Epidermal melanocyte (primary cell): ENCODE results near the gene LBR.

Source experiments
- DNase-seq: peaks from one replicate; pipeline ENCODE4 v3.0.0; 2011; ENCODE audit warnings: low spot score; ENCODE audit not compliant: insufficient read length

LBR gene

DNA sequence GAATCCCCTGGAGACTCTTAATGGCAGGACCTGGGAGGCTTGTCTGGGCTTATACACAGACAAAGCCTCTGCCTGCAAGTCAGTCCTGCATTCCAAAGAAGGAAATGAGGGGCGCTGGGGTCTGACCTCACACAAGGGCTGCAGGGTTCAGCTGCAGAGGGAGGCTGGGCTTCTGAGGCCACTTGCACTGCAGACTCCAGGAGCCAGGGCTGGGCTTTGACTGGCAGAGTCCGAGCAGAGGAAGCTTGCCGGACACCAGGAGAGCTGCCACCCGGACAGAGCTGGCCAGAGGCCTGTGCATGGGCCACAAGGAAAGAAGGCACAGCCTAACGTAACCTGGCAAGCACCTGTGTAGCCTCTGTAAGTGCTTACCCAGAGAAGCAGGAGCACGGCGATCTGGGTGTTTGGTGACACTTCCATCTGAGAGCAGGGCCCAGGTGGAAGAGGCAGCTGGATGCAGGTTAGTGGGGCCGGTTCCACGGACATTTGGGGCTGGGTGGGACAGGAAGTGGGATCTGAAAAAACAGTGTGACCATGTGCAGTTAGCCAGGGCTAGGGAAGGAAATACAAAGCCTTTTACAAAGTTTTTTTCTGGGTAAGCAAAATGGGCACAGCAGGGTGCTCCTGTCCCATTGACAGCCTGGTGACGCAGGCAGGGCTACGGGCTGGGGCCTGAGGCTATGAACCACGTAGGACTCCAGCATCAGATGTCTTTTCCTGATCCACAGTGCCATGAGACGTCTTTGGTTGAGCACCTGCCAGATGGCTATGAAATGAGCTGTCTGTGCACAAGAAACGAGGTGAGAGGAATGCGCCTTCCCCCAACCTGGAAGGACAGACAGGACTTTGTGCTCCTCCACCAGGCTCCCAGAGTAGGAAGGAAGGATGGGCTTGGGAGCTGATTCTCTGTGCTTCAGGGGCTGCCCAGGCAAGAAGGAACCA lies 37.3 kb upstream of the LBR start:
- no peak for DNase-seq

DNA sequence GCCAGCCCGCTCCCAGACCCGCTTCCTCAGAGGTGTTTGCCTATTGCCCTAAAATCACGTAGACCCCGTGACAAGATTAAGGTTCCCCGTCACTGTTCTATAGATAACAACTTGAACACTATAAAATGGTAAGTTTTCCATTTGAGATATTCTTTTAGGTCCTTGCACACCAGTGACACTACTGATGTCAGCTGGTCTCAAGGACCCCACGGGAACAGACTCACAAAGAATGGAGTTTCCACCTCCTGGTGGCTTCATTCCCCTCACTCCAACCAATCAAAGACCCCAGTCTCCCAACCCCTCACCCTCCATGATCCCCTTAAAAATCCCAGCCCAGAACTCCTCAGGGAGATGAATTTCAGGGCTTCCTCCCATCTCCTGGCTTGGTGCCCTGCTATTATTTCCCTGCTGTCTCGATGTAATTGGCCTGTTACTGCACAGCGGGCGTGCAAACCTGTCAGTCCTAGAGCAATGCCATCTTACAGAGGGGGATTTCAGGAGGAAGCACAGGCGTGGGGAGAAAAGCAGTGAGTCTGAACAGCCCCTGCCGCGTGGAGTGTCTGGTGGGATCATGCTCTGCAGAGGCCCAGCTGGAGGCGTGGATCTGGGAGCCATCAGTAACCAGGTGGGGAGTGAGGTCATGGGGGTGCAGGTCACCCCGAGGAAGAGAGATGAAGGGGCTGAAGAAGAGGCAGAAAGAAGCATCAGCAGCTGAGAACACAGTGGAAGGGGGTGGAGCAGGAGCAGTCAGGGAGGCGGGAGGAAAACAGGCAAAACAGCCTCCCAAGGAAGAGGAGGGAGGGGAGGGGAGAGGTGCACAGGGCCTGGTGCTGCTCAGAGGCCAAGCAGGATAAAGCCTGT lies 35.1 kb upstream of the LBR start:
- DNase-seq, result no peak

DNA sequence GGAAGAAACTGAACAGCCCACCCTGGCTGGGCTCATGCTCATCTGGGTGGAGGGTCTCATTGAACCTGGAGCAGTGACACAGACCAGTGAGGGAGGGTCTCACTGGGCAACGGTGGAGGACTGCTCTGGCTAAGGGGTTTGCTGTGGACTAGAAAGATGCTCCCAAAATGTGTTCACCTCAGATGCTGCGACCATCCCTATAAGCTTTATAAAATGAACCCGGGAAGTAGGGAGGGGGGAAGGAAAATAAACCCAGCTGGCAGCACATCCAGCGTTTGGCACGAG lies 34.5 kb upstream of the LBR start:
- DNase-seq, result no peak

DNA sequence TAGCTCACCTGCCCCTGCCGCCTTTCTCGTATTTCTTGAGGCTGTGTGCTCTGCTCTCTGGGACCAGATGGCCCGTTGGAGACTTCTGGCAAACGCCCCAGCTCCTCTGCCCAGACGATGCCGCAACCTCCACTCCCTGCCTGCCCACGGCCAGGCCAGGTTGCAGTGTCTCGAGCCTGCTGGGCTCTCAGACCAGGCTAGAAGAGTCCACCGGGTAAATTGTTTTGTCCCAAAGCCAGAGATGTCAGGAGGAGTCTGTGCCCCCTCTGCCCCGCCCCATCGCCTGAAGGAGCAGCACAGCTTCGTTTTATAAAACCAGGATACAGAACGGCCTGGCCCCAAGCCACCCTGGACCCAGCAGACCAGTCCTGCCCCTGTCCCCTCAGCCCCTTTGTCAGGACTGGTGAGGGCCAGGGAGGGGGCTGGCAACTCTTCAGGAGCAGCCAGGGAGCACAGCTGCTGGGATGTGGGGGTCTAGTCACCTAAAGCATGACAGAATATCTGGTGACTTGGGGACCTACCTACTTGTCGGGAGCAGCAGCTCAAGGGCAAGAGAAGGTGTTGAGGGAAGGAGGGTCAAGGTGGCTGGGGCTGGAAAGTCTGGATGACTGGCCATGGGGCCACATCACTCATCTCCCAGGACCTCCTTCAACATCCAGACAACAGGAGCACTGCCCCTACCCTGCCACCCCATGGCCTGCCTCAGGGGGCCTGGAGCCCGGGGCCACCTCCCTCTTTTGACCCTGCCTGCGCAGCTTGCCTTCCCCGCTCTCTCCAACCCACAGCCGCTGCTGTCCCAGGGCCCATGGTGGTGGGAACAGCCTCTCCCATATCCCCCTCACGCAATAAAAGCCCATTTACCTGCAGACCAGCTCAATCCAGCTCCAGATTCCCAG lies 33.9 kb upstream of the LBR start:
- DNase-seq, result no peak

DNA sequence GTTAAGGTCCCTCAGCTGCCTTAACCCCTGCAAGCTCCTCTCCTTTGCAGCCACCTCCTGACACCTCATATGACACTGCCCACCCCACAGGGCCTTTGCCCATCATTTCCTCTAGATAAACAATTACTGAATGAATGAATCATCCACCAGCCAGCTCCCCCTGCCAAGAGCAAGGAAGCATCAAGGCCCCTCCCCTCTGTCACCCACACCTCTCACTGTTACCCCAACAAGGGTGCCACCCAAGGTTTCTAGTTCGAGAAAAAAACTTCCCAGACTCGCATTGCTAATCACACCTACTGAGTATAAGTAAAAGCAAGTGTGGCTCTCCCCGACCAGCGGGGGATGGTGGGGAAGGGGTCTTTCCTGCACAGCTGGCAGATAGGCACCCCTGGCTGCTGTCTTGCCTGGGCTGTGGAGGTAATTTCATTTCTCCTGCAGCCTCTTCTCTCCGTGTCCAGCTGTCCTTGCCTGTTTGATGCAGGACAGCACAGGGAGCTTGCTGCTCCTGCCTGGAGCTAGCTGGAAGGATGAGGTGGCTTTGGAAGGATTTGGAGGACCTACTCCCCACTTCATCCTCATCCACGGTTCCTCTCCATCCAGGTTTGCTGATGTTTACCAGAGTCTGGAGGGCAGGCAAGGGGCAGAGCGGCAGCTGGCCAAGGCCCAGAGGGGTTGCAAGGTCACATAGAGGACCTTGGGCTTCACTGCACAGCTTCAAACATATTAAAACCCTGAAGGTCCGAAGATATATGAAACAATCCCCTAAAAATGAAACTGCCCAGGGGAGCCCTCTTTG lies 33.1 kb upstream of the LBR start:
- DNase-seq, result no peak

DNA sequence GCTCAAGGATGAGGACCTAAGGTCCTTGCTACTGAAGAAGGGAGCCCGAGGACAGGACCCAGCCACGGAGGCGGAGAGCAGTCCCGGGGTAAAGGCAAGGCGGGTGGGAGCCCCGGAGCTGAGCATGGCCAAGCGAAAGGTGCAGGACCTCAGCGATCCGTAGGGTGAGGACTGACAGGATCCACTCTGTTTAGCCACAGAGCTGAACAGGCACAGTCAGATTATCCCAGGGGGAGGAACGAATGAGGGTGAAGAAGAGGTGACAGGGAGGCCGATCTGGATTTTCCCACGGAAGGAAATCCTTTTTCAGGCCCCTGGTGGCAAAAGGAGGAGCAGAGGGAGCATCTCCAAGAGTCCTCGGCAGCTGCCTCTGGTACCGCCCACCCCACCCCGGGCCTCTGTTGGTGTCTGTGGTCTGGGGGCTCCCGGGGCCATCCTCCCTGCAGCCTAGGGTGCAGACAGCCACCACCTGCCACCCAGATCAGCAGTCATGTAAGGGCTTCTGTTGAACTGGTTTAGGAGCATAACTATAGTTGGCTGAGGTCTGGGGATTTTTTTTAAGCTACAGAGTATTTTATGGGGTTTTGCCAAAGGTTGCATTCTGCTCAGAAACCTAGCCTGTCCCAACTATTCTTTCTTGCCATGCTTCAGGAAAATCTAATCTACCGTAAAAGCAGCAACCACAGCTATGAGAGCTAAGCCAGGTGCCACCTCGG lies 32.3 kb upstream of the LBR start:
- DNase-seq, result no peak

DNA sequence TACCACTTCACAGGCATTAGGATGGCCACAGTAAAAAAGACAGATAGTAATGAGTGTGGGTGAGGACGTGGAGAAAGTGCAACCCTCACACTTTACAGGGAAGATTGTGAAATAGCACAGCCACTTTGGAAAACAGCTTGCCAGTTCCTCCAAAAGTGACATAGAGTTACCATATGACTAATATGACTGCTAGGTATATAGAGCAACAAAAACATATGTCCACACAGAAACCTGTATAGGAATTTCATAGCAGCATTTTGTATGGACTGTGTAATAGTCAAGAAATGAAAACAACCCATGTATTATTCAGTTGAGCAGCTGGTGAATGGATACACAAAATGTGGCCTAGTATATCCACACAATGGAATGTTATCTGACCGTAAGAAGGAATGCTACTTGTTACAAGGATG lies 30.4 kb upstream of the LBR start:
- DNase-seq, result no peak

DNA sequence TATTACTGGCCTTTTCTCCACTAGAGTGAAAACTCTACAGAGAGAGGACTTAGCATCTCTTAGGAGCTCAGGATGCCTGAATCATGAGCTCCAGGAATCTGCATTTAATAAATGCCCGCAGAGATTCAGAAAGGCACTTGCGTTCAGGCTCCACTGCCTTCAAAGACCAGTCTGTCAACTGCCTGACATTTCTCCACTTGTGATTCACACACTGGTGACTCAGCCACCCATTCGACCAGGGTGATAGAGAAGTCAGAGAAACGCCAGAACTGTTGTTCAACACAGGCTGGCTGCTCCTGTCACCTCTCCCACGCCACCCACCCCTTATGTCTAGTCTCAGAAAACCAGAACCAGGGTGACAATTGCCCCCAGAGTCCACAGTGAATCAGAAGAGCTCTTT lies 26.9 kb upstream of the LBR start:
- DNase-seq, result no peak

DNA sequence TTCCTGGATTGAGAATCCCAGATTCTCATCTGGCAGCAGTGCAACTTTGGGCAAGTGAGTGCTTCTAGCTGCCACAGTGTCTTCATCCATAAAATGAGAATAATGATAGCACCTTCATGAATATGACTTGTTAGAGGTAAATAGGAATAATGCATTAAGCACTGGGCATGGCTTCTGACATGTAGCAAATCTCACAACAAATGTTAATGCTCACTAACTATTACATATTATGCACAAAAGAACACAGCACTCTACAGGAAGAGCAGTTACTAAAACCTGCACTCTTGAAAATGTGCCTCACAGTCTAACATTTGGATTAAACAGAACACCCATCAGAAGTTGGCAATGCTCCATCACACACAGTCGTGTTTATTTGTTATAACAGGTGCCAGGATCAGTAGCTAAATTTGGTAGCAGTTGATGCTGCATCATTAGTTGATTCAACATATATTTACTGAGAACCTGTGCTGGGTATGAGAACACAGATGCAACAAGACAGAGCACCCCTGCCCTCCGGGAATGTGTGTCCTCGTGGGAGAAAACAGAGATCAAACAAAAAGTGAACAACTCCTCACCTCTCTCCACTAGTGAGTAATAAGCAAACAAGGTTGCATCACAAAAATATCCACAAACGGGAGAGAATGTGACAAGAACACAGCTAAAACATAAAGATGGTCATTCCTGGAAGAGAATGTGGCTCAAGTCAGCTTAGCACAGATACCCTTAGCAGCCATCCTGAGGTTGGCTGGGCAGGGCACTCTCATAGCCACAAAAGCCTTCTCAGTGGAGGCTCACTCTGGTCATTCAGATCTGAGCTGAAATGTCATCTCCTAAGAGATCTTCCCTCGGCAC lies 26.2 kb upstream of the LBR start:
- no peak for DNase-seq

DNA sequence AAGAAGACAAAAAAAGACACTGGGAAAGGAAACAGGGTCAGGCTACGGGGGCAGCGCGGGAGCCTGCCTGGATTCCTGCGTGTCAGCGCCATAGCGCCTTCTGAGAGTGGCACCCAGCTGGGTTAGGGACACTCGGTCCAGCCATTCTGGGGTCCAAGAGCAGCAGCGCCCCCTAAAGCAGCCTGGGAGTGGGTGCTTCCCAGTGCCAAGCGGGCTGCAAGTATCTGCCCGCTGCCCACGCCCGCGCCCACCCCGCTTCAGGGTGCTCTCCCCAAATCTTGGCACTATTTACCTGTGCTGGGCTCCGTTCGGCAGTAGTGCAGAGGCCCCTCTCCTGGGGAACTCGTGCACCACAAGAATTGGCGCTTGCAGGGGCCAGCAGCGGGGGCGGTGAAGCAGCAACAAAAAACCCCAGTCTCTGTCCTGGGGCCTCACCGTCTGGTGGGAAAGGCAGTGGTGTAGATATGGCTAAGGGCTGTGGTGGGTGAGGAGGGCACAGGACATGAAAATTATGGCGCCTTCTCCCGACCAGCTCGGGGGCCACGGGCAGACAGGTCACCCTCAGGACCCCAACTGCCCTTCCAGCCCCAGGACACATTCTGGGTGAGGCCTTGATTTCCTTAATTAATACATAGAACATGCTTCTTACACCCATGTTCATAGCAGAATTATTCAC lies 24.1 kb upstream of the LBR start:
- DNase-seq, result no peak

DNA sequence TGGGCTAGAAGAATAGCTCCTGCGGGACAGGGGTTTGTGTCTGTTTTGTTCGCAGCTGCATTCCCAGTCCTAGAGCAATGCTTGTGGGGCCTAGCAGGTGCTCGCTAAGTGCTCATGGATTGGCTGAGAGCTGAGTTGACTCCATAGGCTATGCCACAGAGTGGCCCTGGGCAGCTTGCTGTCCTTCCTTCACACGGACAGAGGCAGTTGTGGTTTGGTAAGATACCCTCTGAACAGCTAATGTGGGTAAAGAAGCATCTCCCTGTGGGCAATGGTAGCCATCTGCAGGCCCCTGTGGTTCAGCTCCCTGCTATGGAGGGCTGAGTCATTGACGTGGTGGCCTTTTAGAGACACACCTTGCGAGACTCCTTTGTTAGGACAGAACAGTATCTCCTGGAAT lies 23.5 kb upstream of the LBR start:
- DNase-seq, result no peak

DNA sequence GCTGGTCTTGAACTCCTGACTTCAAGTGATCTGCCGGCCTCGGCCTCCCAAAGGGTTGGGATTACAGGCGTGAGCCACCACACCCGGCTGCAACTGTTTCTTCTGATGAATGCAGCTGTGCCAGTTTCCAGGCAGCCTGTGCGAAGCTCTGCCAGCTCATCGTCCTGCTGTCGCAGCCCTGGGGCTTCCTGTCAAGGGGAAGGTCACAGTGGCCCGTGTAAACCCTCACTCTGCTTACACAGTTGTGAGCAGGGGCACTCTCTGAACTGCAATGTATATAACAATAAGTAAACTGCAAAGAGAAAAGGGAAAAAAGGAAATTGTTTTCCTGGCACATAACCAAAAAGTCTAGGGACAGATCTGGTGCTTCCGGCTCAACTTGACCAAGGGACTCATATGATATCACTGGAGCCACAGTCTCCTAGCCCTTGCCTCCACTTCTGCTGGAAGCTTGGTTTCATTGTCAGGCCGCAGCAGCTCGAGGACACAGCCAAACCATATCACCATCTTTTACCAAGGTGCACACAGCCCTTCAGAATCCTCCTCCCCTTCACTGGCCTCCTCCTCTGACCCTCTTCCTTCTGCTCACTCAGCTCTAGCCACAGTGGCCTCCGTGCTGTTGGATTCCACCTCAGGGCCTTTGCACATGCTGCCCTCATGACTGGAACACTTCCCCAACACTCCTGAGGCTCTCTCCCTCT lies 22.8 kb upstream of the LBR start:
- no peak for DNase-seq

DNA sequence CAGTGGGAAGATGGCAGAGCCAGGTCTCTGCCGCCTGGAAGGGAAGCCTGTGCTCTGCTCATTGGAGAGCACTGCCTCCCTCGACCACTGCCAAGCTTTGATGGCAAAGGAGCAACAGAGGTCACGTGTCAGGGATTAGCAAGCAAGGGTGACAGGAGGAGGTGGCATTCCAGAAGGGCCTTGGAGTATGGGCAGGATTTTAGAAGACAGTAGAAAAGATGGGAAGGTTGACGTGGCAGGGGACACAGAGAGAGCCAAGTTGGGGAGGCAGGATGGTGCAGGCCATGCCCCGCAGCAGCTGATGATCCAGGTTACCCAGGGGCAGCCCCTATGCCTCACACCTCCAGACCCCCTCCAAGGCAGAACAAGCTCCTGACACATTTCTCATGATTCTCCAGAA lies 21.9 kb upstream of the LBR start:
- no peak for DNase-seq

DNA sequence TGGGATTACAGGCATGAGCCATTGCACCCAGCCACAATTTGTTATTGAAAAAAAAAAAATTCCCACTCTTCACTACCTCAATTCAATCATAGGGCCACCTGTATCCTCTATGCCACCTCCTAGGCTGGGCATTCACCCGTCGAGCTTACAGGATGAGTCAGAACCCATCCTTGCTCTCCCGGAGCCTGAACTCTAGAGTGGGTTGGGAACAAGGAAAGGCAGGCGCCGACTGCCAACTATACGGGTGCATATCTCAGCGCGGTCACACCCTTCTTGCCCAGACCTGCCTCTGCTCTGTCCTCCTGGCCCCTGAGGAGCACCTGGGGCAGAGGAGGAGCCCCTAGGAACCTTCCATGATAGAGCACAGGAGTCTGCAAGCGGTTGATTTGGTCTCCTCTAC lies 21.4 kb upstream of the LBR start:
- no peak for DNase-seq

DNA sequence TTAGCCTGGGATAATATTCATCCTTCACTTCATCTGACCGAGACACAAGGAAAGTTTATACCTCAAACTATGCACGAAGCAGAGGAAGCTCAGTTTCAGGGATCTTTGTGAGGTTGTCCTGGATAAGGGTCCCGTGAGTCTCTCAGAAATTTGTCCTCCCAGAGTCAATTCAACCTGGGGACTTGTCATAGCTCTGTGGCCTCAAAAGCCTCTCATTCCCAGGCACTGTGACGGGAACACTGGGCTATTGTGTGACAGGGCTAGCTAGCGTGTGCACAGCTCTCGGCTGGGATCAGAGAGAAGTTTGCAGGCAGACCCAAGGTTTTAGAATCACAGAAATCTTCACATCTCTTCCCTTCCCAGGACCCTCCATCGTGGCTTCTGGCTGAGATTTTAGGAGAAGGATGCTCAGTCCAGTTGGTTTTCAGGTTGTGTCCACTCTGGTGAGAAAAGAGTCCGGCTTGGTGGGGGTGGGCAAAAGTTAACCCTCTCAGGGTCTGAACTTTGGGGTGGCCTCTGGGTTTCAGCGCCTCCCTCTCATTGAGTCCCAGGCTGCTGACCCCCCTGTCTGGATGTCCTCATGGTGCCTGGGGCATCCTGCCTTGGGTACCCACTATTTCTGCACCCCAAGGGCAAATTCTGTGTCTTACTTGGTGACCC lies 20.4 kb upstream of the LBR start:
- DNase-seq, result no peak

DNA sequence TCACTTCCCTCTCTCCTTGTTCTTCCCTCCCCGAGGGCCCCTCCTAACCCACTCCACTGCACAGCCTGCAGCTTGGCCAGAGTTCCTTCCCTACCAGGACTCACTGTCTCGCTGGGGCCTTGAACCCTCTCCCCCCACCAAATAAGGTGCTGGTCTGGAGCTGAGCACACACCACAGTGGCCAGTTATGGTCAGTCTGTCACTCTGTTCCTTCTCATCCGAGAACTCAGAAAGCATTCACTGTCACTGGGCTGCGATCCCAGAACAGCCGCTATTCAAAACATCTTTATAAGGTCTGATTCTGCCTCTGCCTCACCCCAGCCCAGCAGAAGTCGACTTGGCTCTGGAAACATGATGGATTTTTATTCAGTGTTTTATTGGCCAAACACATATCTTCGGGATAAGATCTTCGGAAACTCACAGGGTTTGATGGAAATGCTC lies 19.8 kb upstream of the LBR start:
- no peak for DNase-seq

DNA sequence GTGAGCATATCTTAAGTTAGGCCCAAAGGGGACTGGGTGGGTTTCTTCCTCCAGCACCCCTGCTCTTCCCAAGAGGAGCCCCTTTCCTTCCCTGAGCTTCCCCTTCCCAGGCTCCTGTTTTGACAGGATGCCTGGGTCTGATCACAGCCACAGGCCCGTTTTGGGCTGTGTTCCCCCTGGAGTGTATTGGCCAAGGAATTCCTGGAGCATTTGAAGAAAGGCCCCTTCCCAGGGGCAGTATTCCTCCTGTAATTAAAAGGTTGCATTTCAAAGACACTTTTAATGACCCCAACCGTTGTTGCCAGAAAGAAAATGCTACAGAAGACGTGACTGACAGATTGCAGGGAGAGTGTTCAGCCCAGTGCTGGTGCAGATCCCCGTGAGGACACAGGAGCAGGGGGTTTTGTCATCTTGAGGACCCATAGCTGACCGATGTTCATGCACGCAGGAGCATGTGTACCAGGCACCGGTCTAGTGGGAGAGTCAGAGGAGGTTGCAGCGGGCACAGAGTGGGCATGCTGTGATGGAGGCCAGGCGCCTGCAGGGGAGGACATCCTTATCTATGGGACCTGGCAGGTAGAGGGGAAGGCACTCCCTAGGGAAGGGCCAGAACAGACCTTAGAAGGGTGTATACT lies 19.3 kb upstream of the LBR start:
- DNase-seq, result no peak
